K562 (cell line): Measurements from ENCODE around the gene RINT1. TPM values are rescaled to one million over a fixed set of nuclear protein-coding genes. Genes with fewer than 3 reads are reported as not detected.

ENCODE experiments used
- BHLHE40 ChIP-seq: IDR thresholded peaks from 2 replicates; pipeline ENCODE4 v1.6.1; 2011; ENCODE audit warnings: low read length, improper control_type of control experiment
- BRF1 ChIP-seq: IDR thresholded peaks from 3 replicates; pipeline ENCODE4 v1.6.1; 2011; ENCODE audit warnings: borderline replicate concordance, mild to moderate bottlenecking; ENCODE audit not compliant: insufficient read length; ENCODE audit errors: extremely low read depth
- CBX1 ChIP-seq: sonication (generic); IDR thresholded peaks from 2 replicates; pipeline ENCODE4 v1.6.1; 2016; ENCODE audit warnings: antibody characterized with exemption, low read depth, mild to moderate bottlenecking
- CSDE1 ChIP-seq, 2 experiments: fragments of 450-650 bp; IDR thresholded peaks; 2 replicates each; pipeline ENCODE4 v1.6.1; 2016; ENCODE audit warnings: mild to moderate bottlenecking in 1 of 2
- CTCFL ChIP-seq: IDR thresholded peaks from 2 replicates; pipeline ENCODE4 v1.6.1; 2011; ENCODE audit warnings: borderline replicate concordance, low read depth, mild to moderate bottlenecking, moderate library complexity, low read length; ENCODE audit not compliant: insufficient read depth, poor library complexity, severe bottlenecking
- KDM4B ChIP-seq, 2 experiments: fragments of 450-650 bp in 1 of 2; sonication (generic) in 1 of 2; IDR thresholded peaks; 2 replicates each; pipeline ENCODE4 v1.6.1; 2016 to 2017; ENCODE audit warnings: borderline replicate concordance in 2 of 2, antibody characterized with exemption in 1 of 2, low read depth in 1 of 2, mild to moderate bottlenecking in 1 of 2
- MTF1 ChIP-seq: fragments of 250-450 bp; sonication (Bioruptor Pico); IDR thresholded peaks from 2 replicates; pipeline ENCODE4 v1.9.0; 2021; ENCODE audit warnings: moderate library complexity, mild to moderate bottlenecking, inconsistent platforms, borderline replicate concordance
- MXD1 ChIP-seq: fragments of 250-450 bp; sonication (Bioruptor Pico); IDR thresholded peaks from 2 replicates; pipeline ENCODE4 v1.8.0; 2021; ENCODE audit warnings: borderline replicate concordance, mild to moderate bottlenecking, moderate library complexity; ENCODE audit not compliant: poor library complexity, severe bottlenecking
- SAP30 ChIP-seq: fragments of 200-600 bp; sonication (generic); IDR thresholded peaks from 2 replicates; pipeline ENCODE4 v1.6.1; 2012; ENCODE audit warnings: borderline replicate concordance, low read depth, mild to moderate bottlenecking, moderate library complexity, low read length, control low read depth, inconsistent platforms; ENCODE audit not compliant: insufficient read depth, poor library complexity, severe bottlenecking
- USF2 ChIP-seq: sonication (generic); formaldehyde crosslinking; IDR thresholded peaks from 2 replicates; pipeline ENCODE4 v1.5.0; 2020; ENCODE audit warnings: missing genetic modification reagents
- ZNF280B ChIP-seq: fragments of 250-450 bp; sonication (Bioruptor Pico); IDR thresholded peaks from 2 replicates; pipeline ENCODE4 v1.5.1; 2021; ENCODE audit warnings: mild to moderate bottlenecking
- polyA plus RNA-seq, 8 experiments: library from polyadenylated mRNA; depleted of rRNA in 4 of 8; stranded (reverse) in 5 of 8; unstranded in 3 of 8; fragments of >200 nt; fragmentation: Nextera tagmentation in 2 of 8; fragmentation: Illumina TruSeq in 1 of 8; extraction: Ambion mirVana in 2 of 8; extraction: Trizol in 1 of 8; gene quantifications; 2 replicates each; pipeline versions ENCODE4 v1.2.1 to v1.2.3, GENCODE V29; 2011 to 2014; ENCODE audit warnings: inconsistent platforms in 1 of 8, missing spikeins in 1 of 8
- total RNA-seq, 7 experiments: library from RNA; depleted of rRNA in 6 of 7; stranded (reverse); fragments of >200 nt in 6 of 7; fragmentation: Illumina TruSeq in 2 of 7; extraction: Trizol in 2 of 7; gene quantifications; 2 replicates each; pipeline versions ENCODE4 v1.2.1 to v1.2.3, GENCODE V29; 2011 to 2021; ENCODE audit warnings: low replicate concordance in 1 of 7

The RINT1 gene
- total and polyA plus RNA-seq, 9 of the 15 experiments (the other 6 are each of a cell fraction or from before 2014, with no cell fraction given) = 21.3 to 74.3 (median 27.4) TPM

- peak in 1 of 2 experiments; percentile 67; a peak in 1 of 4 replicates for TF ChIP-seq KDM4B (IDR thresholded peaks at IDR 0.05; ENCODE audit: borderline replicate concordance in 2 of 2, low read depth in 1 of 2)
- TF ChIP-seq CSDE1 (IDR thresholded peaks at IDR 0.05) = no peak
- TF ChIP-seq MXD1 (CRISPR knock-in tag) = peak; percentile 90
- no peak for TF ChIP-seq BRF1
- TF ChIP-seq BHLHE40 = peak; percentile 96
- TF ChIP-seq USF2 = no peak
- no peak for TF ChIP-seq ZNF280B (CRISPR knock-in tag)
- TF ChIP-seq CBX1 = 0 out of 2 replicates have a peak, but pooled peaks have one; percentile 50
- TF ChIP-seq SAP30 = peak; percentile 54
- TF ChIP-seq MTF1 (CRISPR knock-in tag) = no peak
- TF ChIP-seq CTCFL = peak; percentile 1
Measured at GRCh38 chr7:105521717-105522463, 10.1 kb upstream of the RINT1 start, which contains the start of gene PUS7 (continued).
